ENCODE results near the gene BCAS2.
"Not testable (repeated sequence)": the region's sequence is repeated elsewhere in the genome, so short reads cannot be mapped to it uniquely, and the experiment has no call there.

Gene BCAS2

DNA sequence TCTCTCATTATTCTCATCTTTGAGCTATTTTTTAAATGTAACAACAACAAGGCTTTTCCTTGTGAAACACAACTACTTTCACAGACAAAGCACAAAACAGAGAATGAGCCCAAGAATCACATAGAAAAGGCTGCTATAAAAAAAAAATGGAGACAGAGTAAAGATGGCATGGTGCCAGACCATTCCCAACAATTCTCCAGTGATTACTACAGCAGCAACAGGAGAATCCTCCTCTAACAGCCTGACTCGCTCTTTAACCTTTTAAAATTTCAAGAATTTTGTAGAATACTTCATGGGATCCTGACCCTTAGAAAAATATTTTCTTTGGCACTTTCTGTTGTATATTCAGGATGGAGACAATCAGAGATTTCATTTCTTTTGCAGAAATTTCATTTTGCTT lies 3.8 kb upstream of the BCAS2 start:
- no peaks in the 10 kb centered on the region; the same call in 1 of the 2 replicates for H3K27me3 ChIP-seq (ENCODE audit: low read length)

DNA sequence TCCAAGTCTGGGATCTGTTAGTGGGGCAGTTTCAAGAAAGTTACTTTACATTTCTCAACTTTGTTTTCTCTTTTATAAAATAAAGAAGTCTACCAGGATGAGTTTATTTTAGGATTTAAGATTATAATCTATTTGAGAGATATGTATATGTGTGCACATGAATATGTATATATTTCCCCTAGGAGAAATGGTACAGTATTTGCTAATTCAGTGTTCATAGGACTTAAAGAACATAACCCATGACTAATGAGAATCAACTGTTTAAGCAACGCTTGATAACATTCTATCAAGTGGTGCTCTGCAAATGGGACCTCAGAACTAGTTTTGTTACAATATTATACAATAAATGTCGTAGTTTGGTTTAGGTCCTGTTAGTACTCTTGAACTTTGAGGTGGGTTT lies 7.0 kb downstream of the BCAS2 start:
- Histone ChIP-seq H3K27ac (ENCODE audit: low read depth, low read length) (no peak overlapping the region), H2AFZ (ENCODE audit: low read depth, low read length, severe bottlenecking) (no peak overlapping the region), H3K9ac (ENCODE audit: low read length) (no peak overlapping the region), H3K79me2 (ENCODE audit: insufficient read depth, low read length) (peaks cover 18% of the 10 kb centered on the region), H3K9me3 (ENCODE audit: insufficient read depth, low read length) (no peaks in the 10 kb centered on the region), H3K4me3 (ENCODE audit: insufficient read depth, low read length, poor library complexity, severe bottlenecking) (no peak overlapping the region), H3K36me3 (ENCODE audit: low read length) (peaks cover 30% of the 10 kb centered on the region; the same call in 1 of the 2 replicates), H3K9me2 (replicated peaks; ENCODE audit: insufficient read depth, low read length) (no peaks in the 10 kb centered on the region), H4K20me1 (ENCODE audit: low read depth, low read length) (no peaks in the 10 kb centered on the region), H3F3A (ENCODE audit: insufficient read depth) (no peaks in the 10 kb centered on the region), H3K27me3 (ENCODE audit: low read length) (no peaks in the 10 kb centered on the region), H3K4me2 (ENCODE audit: low read depth, low read length, poor library complexity, severe bottlenecking) (no peak overlapping the region)
- TF ChIP-seq, protein P1, sequence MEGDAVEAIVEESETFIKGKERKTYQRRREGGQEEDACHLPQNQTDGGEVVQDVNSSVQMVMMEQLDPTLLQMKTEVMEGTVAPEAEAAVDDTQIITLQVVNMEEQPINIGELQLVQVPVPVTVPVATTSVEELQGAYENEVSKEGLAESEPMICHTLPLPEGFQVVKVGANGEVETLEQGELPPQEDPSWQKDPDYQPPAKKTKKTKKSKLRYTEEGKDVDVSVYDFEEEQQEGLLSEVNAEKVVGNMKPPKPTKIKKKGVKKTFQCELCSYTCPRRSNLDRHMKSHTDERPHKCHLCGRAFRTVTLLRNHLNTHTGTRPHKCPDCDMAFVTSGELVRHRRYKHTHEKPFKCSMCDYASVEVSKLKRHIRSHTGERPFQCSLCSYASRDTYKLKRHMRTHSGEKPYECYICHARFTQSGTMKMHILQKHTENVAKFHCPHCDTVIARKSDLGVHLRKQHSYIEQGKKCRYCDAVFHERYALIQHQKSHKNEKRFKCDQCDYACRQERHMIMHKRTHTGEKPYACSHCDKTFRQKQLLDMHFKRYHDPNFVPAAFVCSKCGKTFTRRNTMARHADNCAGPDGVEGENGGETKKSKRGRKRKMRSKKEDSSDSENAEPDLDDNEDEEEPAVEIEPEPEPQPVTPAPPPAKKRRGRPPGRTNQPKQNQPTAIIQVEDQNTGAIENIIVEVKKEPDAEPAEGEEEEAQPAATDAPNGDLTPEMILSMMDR (IDR thresholded peaks at IDR 0.05; ENCODE audit: insufficient read depth, low read length, poor library complexity, severe bottlenecking): no peak
- TF ChIP-seq EZH2phosphoT487 (conservative IDR thresholded peaks at IDR 0.05; ENCODE audit: low read length): no peak

More for the DNA sequence above, 3.8 kb upstream of the BCAS2 start:
- Histone ChIP-seq H3K4me3 (ENCODE audit: insufficient read depth, low read length, poor library complexity, severe bottlenecking) (no peak overlapping the region), H3K9ac (ENCODE audit: low read length) (no peak overlapping the region), H4K20me1 (ENCODE audit: low read depth, low read length) (no peaks in the 10 kb centered on the region), H3K36me3 (ENCODE audit: low read length) (no peaks in the 10 kb centered on the region), H3K27ac (ENCODE audit: low read depth, low read length) (no peak overlapping the region), H3K4me2 (ENCODE audit: low read depth, low read length, poor library complexity, severe bottlenecking) (no peak overlapping the region), H3F3A (ENCODE audit: insufficient read depth) (no peaks in the 10 kb centered on the region), H3K9me3 (ENCODE audit: insufficient read depth, low read length) (no peaks in the 10 kb centered on the region), H3K9me2 (replicated peaks; ENCODE audit: insufficient read depth, low read length) (no peaks in the 10 kb centered on the region), H3K79me2 (ENCODE audit: insufficient read depth, low read length) (peaks cover 12% of the 10 kb centered on the region), H2AFZ (ENCODE audit: low read depth, low read length, severe bottlenecking) (no peak overlapping the region)
- TF ChIP-seq EZH2phosphoT487 (conservative IDR thresholded peaks at IDR 0.05; ENCODE audit: low read length): no peak
- TF ChIP-seq, protein P1 (IDR thresholded peaks at IDR 0.05; ENCODE audit: insufficient read depth, low read length, poor library complexity, severe bottlenecking): no peak

DNA sequence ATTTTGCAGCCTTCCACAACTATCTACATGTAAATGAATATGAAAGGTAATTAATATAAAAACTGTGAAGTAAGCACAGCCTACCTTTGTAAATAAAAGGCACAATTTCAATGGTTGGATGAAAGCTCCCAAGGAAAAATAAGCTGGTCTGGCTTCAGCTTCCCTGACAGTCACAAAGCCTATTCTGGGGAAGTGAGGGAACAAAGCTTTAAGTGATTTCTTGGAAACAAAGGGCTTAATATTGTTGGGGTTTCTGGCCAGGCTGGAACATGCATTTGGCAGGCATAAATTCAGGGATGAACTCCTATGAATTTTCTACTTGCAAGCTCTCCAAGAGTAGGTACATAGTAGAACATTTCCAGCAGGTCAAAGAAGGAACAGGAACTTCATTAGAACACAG lies 17.3 kb downstream of the BCAS2 start:
- H3K9me3 ChIP-seq (ENCODE audit: insufficient read depth, low read length): no peaks in the 10 kb centered on the region
- no peak overlapping the region for H3K27ac ChIP-seq (ENCODE audit: low read depth, low read length)
- no peak overlapping the region for H3K4me3 ChIP-seq (ENCODE audit: insufficient read depth, low read length, poor library complexity, severe bottlenecking)
- H3K27me3 ChIP-seq (ENCODE audit: low read length): no peaks in the 10 kb centered on the region
- no peak overlapping the region for H2AFZ ChIP-seq (ENCODE audit: low read depth, low read length, severe bottlenecking)
- no peak overlapping the region for H3K4me2 ChIP-seq (ENCODE audit: low read depth, low read length, poor library complexity, severe bottlenecking)
- no peaks in the 10 kb centered on the region for H3K9me2 ChIP-seq (replicated peaks; ENCODE audit: insufficient read depth, low read length)
- no peak overlapping the region for H3K9ac ChIP-seq (ENCODE audit: low read length)
- H3K79me2 ChIP-seq (ENCODE audit: insufficient read depth, low read length): no peaks in the 10 kb centered on the region
- TF ChIP-seq, protein P1 (IDR thresholded peaks at IDR 0.05; ENCODE audit: insufficient read depth, low read length, poor library complexity, severe bottlenecking): no peak
- no peak for TF ChIP-seq EZH2phosphoT487 (conservative IDR thresholded peaks at IDR 0.05; ENCODE audit: low read length)
- no peaks in the 10 kb centered on the region for H4K20me1 ChIP-seq (ENCODE audit: low read depth, low read length)
- peaks cover 7% of the 10 kb centered on the region; the same call in 1 of the 2 replicates for H3K36me3 ChIP-seq (ENCODE audit: low read length)
- no peaks in the 10 kb centered on the region for H3F3A ChIP-seq (ENCODE audit: insufficient read depth)

DNA sequence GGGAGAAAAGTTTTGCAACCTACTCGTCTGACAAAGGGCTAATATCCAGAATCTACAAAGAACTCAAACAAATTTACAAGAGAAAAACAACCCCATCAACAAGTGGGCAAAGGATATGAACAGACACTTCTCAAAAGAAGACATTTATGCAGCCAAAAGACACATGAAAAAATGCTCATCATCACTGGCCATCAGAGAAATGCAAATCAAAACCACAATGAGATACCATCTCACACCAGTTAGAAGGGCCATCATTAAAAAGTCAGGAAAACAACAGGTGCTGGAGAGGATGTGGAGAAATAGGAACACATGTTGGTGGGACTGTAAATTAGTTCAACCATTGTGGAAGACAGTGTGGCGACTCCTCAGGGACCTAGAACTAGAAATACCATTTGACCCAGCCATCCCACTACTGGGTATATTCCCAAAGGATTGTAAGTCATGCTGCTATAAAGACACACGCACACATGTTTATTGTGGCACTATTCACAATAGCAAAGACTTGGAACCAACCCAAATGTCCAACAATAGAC lies 18.4 kb downstream of the BCAS2 start:
- H2AFZ ChIP-seq (ENCODE audit: low read depth, low read length, severe bottlenecking); H3K9me2 ChIP-seq (replicated peaks; ENCODE audit: insufficient read depth, low read length); H3K4me2 ChIP-seq (ENCODE audit: low read depth, low read length, poor library complexity, severe bottlenecking); H3K79me2 ChIP-seq (ENCODE audit: insufficient read depth, low read length); H3K27me3 ChIP-seq (ENCODE audit: low read length); H3K27ac ChIP-seq (ENCODE audit: low read depth, low read length); H3K4me3 ChIP-seq (ENCODE audit: insufficient read depth, low read length, poor library complexity, severe bottlenecking); H3F3A ChIP-seq (ENCODE audit: insufficient read depth); H4K20me1 ChIP-seq (ENCODE audit: low read depth, low read length); H3K9ac ChIP-seq (ENCODE audit: low read length); H3K36me3 ChIP-seq (ENCODE audit: low read length); H3K9me3 ChIP-seq (ENCODE audit: insufficient read depth, low read length): not testable (repeated sequence)

Measured in SU-DHL-6 (cell line).